Endothelial cell of umbilical vein (primary cell): ENCODE measurements around the gene ESCO1. TPM values are rescaled to one million over a fixed set of nuclear protein-coding genes. Genes with fewer than 3 reads are reported as not detected.
"Not testable (repeated sequence)": the region's sequence is repeated elsewhere in the genome, so short reads cannot be mapped to it uniquely, and the experiment has no call there.

Experiments used
- BruUV-seq: library from RNA; stranded (reverse); fragments of 400-500 nt; replicated peaks from 2 replicates; lab custom pipeline; 2021; lab: Mats Ljungman, UMichigan
- CTCF ChIA-PET: fragments of 300-600, 350-600 bp; sonication (Branson Sonifier 250); formaldehyde crosslinking; loops from one replicate; lab custom pipeline; 2021; ENCODE audit warnings: antibody characterized with exemption, inconsistent platforms; lab: Charles Lee
- POLR2A ChIA-PET: fragments of 300-600, 350-600 bp; sonication (Branson Sonifier 250); formaldehyde crosslinking; loops from one replicate; lab custom pipeline; 2021; ENCODE audit warnings: antibody characterized with exemption, inconsistent platforms; lab: Charles Lee
- DNase-seq: peaks from one replicate; pipeline ENCODE4 v3.0.0-alpha.2; 2011; ENCODE audit warnings: low read depth, low spot score
- FAIRE-seq: peaks from 2 replicates; lab custom pipeline; 2011; peaks lifted over from hg19 to GRCh38; lab: Jason Lieb, UNC
- H2AFZ ChIP-seq: 2 replicates; pipeline ENCODE4 v1.6.0; 2012; ENCODE audit warnings: low read depth, low read length, control low read depth, inconsistent platforms
- H3K27ac ChIP-seq: 2 replicates; pipeline ENCODE4 v1.5.1; 2011; ENCODE audit warnings: low read depth, mild to moderate bottlenecking, control low read depth, low read length, moderate library complexity; ENCODE audit not compliant: insufficient read depth
- H3K27me3 ChIP-seq, 2 experiments: 2 replicates each; pipeline versions ENCODE4 v1.6.0 to v1.6.1; 2011; ENCODE audit warnings: low read length in 2 of 2, mixed read lengths in 1 of 2; ENCODE audit not compliant: control insufficient read depth in 2 of 2, insufficient read depth in 2 of 2
- H3K36me3 ChIP-seq, 2 experiments: 2 replicates in 1 of 2; 3 replicates in 1 of 2; pipeline ENCODE4 v1.5.1; 2011; ENCODE audit warnings: low read length in 2 of 2, mild to moderate bottlenecking in 1 of 2, moderate library complexity in 1 of 2; ENCODE audit not compliant: control insufficient read depth in 2 of 2, insufficient read depth in 2 of 2; ENCODE audit errors: extremely low read depth in 1 of 2
- H3K4me1 ChIP-seq: 3 replicates; pipeline ENCODE4 v1.5.1; 2011; ENCODE audit warnings: mild to moderate bottlenecking, low read length; ENCODE audit not compliant: control insufficient read depth, insufficient read depth; ENCODE audit errors: extremely low read depth
- H3K4me2 ChIP-seq: 2 replicates; pipeline ENCODE4 v1.6.1; 2011; ENCODE audit warnings: low read length, control low read depth, mixed read lengths; ENCODE audit not compliant: insufficient read depth
- H3K4me3 ChIP-seq, 3 experiments: fragments of 200-600 bp in 1 of 3; sonication (generic), shearing (Covaris generic) in 1 of 3; replicated peaks in 1 of 3; 2 replicates each; pipeline ENCODE4 v1.5.1; 2011 to 2016; ENCODE audit warnings: control low read depth in 3 of 3, low read length in 3 of 3, mild to moderate bottlenecking in 2 of 3, inconsistent platforms in 1 of 3, low read depth in 1 of 3, moderate library complexity in 1 of 3; ENCODE audit not compliant: insufficient read depth in 1 of 3
- H3K79me2 ChIP-seq: 2 replicates; pipeline ENCODE4 v1.6.0; 2012; ENCODE audit warnings: low read length, inconsistent platforms; ENCODE audit not compliant: control insufficient read depth, insufficient read depth
- H3K9ac ChIP-seq: replicated peaks from 2 replicates; pipeline ENCODE3; 2011; ENCODE audit warnings: low read length, control low read depth; ENCODE audit not compliant: insufficient read depth; ENCODE audit errors: extremely low read depth
- H3K9me1 ChIP-seq: replicated peaks from 3 replicates; pipeline ENCODE4 v1.6.0; 2011; ENCODE audit warnings: mild to moderate bottlenecking, low read length; ENCODE audit not compliant: control insufficient read depth, insufficient read depth; ENCODE audit errors: extremely low read depth
- H3K9me3 ChIP-seq: replicated peaks from 2 replicates; pipeline ENCODE4 v1.5.1; 2012; ENCODE audit warnings: low read length, inconsistent platforms; ENCODE audit not compliant: control insufficient read depth, insufficient read depth
- H4K20me1 ChIP-seq: replicated peaks from 2 replicates; pipeline ENCODE3; 2011; ENCODE audit warnings: mild to moderate bottlenecking, low read length; ENCODE audit not compliant: control insufficient read depth, insufficient read depth; ENCODE audit errors: extremely low read depth
- FOS ChIP-seq: IDR thresholded peaks from 2 replicates; pipeline ENCODE4 v1.6.1; 2011; ENCODE audit warnings: mild to moderate bottlenecking, low read length, moderate library complexity, borderline replicate concordance; ENCODE audit not compliant: insufficient read depth
- POLR2A ChIP-seq: IDR thresholded peaks from 2 replicates; pipeline ENCODE4 v1.6.1; 2012; ENCODE audit warnings: low read depth, mild to moderate bottlenecking, control low read depth, low read length
- dilution Hi-C: fragments of 300-500 bp; cut with MboI; formaldehyde crosslinking; loops from one replicate; pipeline ENCODE4 v1.15.0; 2019; ENCODE audit warnings: low sequenced_read_pairs; ENCODE audit not compliant: extremely low pct_ligation_motif_present
- intact Hi-C: fragments of 100-400 bp; cut with micrococcal nuclease; formaldehyde crosslinking; loops from one replicate; pipeline ENCODE4 v1.10.0; 2022
- polyA plus RNA-seq, 4 experiments: library from polyadenylated mRNA; depleted of rRNA in 3 of 4; stranded (reverse) in 3 of 4; unstranded in 1 of 4; fragments of >200 nt; gene quantifications; 2 replicates each; pipeline versions ENCODE4 v1.2.1 to v1.2.3, GENCODE V29; 2011 to 2012; ENCODE audit warnings: missing spikeins in 1 of 4
- total RNA-seq: library from RNA; stranded (reverse); gene quantifications from 2 replicates; pipeline ENCODE4 v1.2.3, GENCODE V29; 2021

The ESCO1 gene
- total and polyA plus RNA-seq, 2 donors (not counting 3 experiments of a cell fraction or from before 2014, with no cell fraction given), result 2.1 to 12.0 TPM

DNA sequence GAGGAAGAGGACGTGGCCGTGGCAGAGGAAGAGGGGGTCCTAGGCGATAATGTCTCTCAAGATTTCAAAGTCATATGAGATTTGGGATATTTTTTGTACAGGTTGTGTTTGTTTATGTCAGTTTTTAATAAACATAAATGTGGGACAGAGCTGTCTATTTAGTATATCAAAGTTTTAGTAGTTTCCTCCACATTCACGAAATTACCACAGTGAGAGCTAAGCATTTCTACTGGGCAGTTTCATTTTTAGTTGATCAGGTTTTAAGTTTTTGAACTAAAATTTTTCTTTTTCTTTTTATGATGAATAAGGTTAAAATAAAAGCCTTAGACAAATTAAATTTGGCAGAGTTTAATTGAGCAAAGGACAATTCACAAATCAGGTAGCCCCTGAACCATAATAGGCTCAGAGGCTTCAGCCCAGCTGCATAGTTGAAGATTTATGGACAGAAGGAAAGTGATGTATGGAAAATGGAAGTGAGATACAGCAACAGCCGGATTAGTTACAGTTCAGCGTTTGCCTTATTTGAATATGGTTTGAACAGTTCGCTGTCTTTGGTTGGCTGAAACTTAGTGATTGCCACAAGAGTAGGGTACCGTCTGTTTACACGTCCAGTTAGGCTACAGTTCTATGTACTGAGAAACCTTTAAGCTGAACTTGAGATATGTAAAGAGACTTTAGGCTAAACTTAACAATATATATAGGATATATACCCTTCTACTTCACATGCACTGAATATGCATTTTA is 28.8 kb upstream of the ESCO1 start:
- Histone ChIP-seq H3K9me1 (no peaks in the 10 kb centered on the region), H3K4me3 (no peak overlapping the region), H3K9ac (no peak overlapping the region), H3K9me3 (no peaks in the 10 kb centered on the region), H3K27me3 (no peaks in the 10 kb centered on the region), H3K4me2 (no peak overlapping the region), H3K27ac (no peak overlapping the region), H2AFZ (no peak overlapping the region), H3K36me3 (peaks cover 11 to 12% of the 10 kb centered on the region in 2 experiments), H3K4me1 (peaks cover 7% of the 10 kb centered on the region), H3K79me2 (peaks cover 22% of the 10 kb centered on the region), H4K20me1 (peaks cover 4% of the 10 kb centered on the region)
- BruUV-seq, result no TSS peak
- intact Hi-C loops, result no loop called here
- no peak for FAIRE-seq
- TF ChIP-seq FOS, result no peak
- TF ChIP-seq POLR2A, result no peak
- ChIA-PET CTCF (interaction anchor here (1.3 kb wide), 1 partner anchor 29 kb away, joined by 6 read pairs; the partner anchor contains the start of gene ESCO1), POLR2A (no interaction called here)
- DNase-seq, result no peak
- dilution Hi-C loops, result no loop called here

DNA sequence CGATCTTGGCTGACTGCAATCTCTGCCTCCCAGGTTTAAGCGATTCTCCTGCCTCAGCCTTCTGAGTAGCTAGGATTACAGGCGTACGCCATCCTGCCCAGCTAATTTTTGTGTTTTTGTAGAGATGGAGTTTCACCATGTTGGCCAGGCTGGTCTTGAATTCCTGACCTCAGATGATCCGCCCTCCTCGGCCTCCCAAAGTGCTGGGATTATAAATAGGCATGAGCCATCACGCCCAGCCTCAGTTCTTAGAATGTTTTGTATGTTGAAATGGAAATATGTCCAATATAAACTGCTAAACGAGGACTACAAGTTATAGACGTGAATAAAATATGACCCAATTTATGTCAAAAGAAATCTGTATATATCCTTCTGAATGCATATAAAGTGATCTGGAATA is 21.1 kb upstream of the ESCO1 start:
- H3K27ac ChIP-seq, BruUV-seq, H3K9me1 ChIP-seq, H3K9ac ChIP-seq, H4K20me1 ChIP-seq, H3K4me1 ChIP-seq, H3K27me3 ChIP-seq, H3K9me3 ChIP-seq, intact Hi-C loops, DNase-seq, H3K4me2 ChIP-seq, dilution Hi-C loops, FAIRE-seq, H3K36me3 ChIP-seq, H2AFZ ChIP-seq, H3K4me3 ChIP-seq: not testable (repeated sequence)
- peaks cover 77% of the 10 kb centered on the region for H3K79me2 ChIP-seq
- POLR2A ChIA-PET, result interaction anchor here (1.0 kb wide), 1 partner anchor 10 kb away, joined by 3 read pairs; the partner anchor contains the start of gene SNRPD1
- CTCF ChIA-PET, result interaction anchor here (0.8 to 1.6 kb wide), 2 partner anchors 9 to 101 kb away, joined by 3 to 5 read pairs; partner anchors contain the start of gene SNRPD1
